Measurements from ENCODE around the gene CDC42BPA.

DNA sequence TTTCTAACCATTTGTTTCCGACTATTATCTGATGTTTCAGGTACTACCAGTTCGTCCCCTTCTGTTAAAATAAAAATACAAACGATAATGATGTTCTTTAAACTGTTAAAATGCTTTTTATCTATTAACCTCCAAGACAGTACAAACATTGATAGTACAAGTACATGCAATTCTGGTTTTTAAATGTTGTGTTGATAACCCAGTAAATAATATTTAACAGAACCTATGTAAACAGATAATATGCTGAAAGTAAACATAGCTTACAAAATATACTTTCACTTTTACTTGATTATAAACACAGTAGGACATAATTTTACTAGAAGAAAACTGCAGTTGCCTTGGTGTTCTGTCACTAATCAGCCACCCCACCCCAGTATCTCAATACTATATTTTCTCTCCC is 301.3 kb downstream of the CDC42BPA start:
- TF ChIP-seq MXI1 (IDR thresholded peaks at IDR 0.05; ENCODE audit: low read depth, low read length) (no peak), GATA2 (CRISPR knock-in tag; IDR thresholded peaks at IDR 0.05) (no peak), ELF1 (IDR thresholded peaks at IDR 0.05) (no peak)
- TF ChIP-seq, protein P1, sequence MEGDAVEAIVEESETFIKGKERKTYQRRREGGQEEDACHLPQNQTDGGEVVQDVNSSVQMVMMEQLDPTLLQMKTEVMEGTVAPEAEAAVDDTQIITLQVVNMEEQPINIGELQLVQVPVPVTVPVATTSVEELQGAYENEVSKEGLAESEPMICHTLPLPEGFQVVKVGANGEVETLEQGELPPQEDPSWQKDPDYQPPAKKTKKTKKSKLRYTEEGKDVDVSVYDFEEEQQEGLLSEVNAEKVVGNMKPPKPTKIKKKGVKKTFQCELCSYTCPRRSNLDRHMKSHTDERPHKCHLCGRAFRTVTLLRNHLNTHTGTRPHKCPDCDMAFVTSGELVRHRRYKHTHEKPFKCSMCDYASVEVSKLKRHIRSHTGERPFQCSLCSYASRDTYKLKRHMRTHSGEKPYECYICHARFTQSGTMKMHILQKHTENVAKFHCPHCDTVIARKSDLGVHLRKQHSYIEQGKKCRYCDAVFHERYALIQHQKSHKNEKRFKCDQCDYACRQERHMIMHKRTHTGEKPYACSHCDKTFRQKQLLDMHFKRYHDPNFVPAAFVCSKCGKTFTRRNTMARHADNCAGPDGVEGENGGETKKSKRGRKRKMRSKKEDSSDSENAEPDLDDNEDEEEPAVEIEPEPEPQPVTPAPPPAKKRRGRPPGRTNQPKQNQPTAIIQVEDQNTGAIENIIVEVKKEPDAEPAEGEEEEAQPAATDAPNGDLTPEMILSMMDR (IDR thresholded peaks at IDR 0.05): no peak
- TF ChIP-seq, protein P2, sequence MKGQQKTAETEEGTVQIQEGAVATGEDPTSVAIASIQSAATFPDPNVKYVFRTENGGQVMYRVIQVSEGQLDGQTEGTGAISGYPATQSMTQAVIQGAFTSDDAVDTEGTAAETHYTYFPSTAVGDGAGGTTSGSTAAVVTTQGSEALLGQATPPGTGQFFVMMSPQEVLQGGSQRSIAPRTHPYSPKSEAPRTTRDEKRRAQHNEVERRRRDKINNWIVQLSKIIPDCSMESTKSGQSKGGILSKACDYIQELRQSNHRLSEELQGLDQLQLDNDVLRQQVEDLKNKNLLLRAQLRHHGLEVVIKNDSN (IDR thresholded peaks at IDR 0.05; ENCODE audit: borderline replicate concordance, low read depth): no peak
- TF ChIP-seq, protein P3, sequence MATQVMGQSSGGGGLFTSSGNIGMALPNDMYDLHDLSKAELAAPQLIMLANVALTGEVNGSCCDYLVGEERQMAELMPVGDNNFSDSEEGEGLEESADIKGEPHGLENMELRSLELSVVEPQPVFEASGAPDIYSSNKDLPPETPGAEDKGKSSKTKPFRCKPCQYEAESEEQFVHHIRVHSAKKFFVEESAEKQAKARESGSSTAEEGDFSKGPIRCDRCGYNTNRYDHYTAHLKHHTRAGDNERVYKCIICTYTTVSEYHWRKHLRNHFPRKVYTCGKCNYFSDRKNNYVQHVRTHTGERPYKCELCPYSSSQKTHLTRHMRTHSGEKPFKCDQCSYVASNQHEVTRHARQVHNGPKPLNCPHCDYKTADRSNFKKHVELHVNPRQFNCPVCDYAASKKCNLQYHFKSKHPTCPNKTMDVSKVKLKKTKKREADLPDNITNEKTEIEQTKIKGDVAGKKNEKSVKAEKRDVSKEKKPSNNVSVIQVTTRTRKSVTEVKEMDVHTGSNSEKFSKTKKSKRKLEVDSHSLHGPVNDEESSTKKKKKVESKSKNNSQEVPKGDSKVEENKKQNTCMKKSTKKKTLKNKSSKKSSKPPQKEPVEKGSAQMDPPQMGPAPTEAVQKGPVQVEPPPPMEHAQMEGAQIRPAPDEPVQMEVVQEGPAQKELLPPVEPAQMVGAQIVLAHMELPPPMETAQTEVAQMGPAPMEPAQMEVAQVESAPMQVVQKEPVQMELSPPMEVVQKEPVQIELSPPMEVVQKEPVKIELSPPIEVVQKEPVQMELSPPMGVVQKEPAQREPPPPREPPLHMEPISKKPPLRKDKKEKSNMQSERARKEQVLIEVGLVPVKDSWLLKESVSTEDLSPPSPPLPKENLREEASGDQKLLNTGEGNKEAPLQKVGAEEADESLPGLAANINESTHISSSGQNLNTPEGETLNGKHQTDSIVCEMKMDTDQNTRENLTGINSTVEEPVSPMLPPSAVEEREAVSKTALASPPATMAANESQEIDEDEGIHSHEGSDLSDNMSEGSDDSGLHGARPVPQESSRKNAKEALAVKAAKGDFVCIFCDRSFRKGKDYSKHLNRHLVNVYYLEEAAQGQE (IDR thresholded peaks at IDR 0.05; ENCODE audit: low read depth, low read length): no peak
